GM13976 (cell line): ENCODE results near the gene KREMEN1.

ENCODE experiments used
- DNase-seq: peaks from one replicate; pipeline ENCODE4 v3.0.0; 2012; ENCODE audit warnings: low spot score
- CTCF ChIP-seq: IDR thresholded peaks from 2 replicates; pipeline ENCODE4 v1.5.1; 2012; ENCODE audit warnings: borderline replicate concordance, mild to moderate bottlenecking; ENCODE audit not compliant: insufficient read depth; ENCODE audit errors: extremely low read depth, missing control alignments, control extremely low read depth
- in situ Hi-C: fragments of 300-500 bp; cut with MboI; formaldehyde crosslinking; loops from one replicate; pipeline ENCODE4 v1.12.0; 2022; ENCODE audit warnings: low sequenced_read_pairs, mixed read lengths, inconsistent platforms; ENCODE audit not compliant: unreplicated experiment

KREMEN1 gene

GRCh38 chr22:29112121-29112520 is 39.3 kb downstream of the KREMEN1 start:
- no peak for DNase-seq
- in situ Hi-C loops, result no loop called here
- no peak for TF ChIP-seq CTCF

GRCh38 chr22:29112681-29113080 is 39.8 kb downstream of the KREMEN1 start:
- no peak for DNase-seq
- in situ Hi-C loops, result no loop called here
- no peak for TF ChIP-seq CTCF

GRCh38 chr22:29113319-29113718 is 40.5 kb downstream of the KREMEN1 start:
- in situ Hi-C loops, result no loop called here
- TF ChIP-seq CTCF, result no peak

DNA sequence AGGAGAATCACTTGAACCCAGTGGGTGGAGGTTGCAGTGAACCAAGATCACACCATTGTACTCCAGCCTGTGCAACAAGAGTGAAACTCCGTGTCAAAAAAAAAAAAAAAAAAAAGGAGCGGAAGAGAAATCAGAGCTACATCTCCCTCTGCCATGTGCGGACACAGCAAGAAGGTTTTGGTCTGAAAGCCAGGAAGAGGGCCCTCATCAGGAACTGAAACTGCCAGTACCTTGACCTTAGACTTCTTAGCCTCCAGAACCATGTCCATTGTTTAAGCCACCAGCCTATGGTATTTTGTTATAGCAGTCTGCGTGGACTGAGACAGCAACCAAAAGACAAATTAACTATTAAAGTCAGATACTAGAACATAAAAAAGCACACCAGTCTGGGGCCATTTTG is 41.6 kb downstream of the KREMEN1 start:
- in situ Hi-C loops, result no loop called here
- no peak for TF ChIP-seq CTCF
- DNase-seq, result no peak

More at GRCh38 chr22:29113319-29113718, 40.5 kb downstream of the KREMEN1 start:
- DNase-seq, result no peak

- no peak for TF ChIP-seq CTCF
- no peak for DNase-seq
- in situ Hi-C loops, result no loop called here
These were observed 43.0 kb downstream of the KREMEN1 start for GRCh38 chr22:29115682-29116288.

- no peak for TF ChIP-seq CTCF
- in situ Hi-C loops, result no loop called here
- no peak for DNase-seq
These were observed 43.7 kb downstream of the KREMEN1 start for GRCh38 chr22:29116397-29117123.
